Muscle layer of duodenum (tissue), 2 donors: Measurements from ENCODE around the gene VOPP1.

ENCODE experiments used
- H3K27ac ChIP-seq: one replicate; pipeline ENCODE4 v1.7.0; 2013; ENCODE audit warnings: mild to moderate bottlenecking, low read length
- H3K27me3 ChIP-seq: one replicate; pipeline ENCODE4 v1.7.0; 2013; ENCODE audit warnings: low read depth, mild to moderate bottlenecking, control low read depth, low read length
- H3K36me3 ChIP-seq, 2 donors: one replicate each; pipeline ENCODE4 v1.7.0; 2013; ENCODE audit warnings: low read length in 2 of 2, control low read depth in 1 of 2, mild to moderate bottlenecking in 1 of 2; ENCODE audit not compliant: insufficient read depth in 2 of 2, control insufficient read depth in 1 of 2
- H3K4me1 ChIP-seq, 2 donors: one replicate each; pipeline ENCODE4 v1.7.0; 2013; ENCODE audit warnings: low read length in 2 of 2, mild to moderate bottlenecking in 2 of 2, control low read depth in 1 of 2, moderate library complexity in 1 of 2; ENCODE audit not compliant: insufficient read depth in 2 of 2, control insufficient read depth in 1 of 2
- H3K4me3 ChIP-seq, 2 donors: one replicate each; pipeline ENCODE4 v1.7.0; 2013; ENCODE audit warnings: low read length in 2 of 2, low read depth in 1 of 2, mild to moderate bottlenecking in 1 of 2
- H3K9me3 ChIP-seq, 2 donors: one replicate each; pipeline ENCODE4 v1.7.0; 2013; ENCODE audit warnings: low read length in 2 of 2, control low read depth in 1 of 2, mild to moderate bottlenecking in 1 of 2; ENCODE audit not compliant: control insufficient read depth in 1 of 2
- donor health status: healthy.

Gene VOPP1

GRCh38 chr7:55565681-55566080 is 6.6 kb downstream of the VOPP1 start:
- Histone ChIP-seq H3K27me3 (no peaks in the 10 kb centered on the region), H3K4me1 (peaks cover 7% of the 10 kb centered on the region in 2 donors), H3K4me3 (no peak overlapping the region), H3K9me3 (no peaks in the 10 kb centered on the region), H3K27ac (no peak overlapping the region), H3K36me3 (no peaks in the 10 kb centered on the region)

GRCh38 chr7:55563596-55564325 is 8.5 kb downstream of the VOPP1 start:
- Histone ChIP-seq H3K9me3 (no peaks in the 10 kb centered on the region), H3K27ac (no peak overlapping the region), H3K36me3 (no peaks in the 10 kb centered on the region), H3K27me3 (no peaks in the 10 kb centered on the region), H3K4me3 (no peak overlapping the region), H3K4me1 (no peaks in the 10 kb centered on the region)

DNA sequence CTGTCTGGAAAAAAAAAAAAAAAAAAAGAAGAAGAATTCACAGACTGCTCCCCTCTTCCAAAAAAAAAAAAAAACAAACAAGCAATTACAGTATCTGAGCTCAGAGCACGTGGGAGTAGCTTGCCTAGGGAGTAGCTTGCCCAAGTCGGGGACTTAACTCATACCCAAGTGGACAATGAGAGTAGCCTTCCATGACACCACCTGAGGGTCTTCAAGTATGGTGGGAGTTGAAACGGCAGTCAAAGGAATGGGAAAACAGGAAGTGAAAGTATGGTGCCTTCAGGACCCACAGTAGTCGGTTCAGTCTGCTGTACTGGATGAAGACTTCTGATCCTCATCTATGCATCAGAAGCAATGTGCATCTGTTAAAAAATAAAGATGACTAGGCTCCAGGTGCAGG is 10.6 kb downstream of the VOPP1 start:
- Histone ChIP-seq H3K9me3 (no peaks in the 10 kb centered on the region), H3K4me3 (no peak overlapping the region), H3K27ac (no peak overlapping the region), H3K27me3 (no peaks in the 10 kb centered on the region), H3K36me3 (no peaks in the 10 kb centered on the region), H3K4me1 (no peaks in the 10 kb centered on the region)

DNA sequence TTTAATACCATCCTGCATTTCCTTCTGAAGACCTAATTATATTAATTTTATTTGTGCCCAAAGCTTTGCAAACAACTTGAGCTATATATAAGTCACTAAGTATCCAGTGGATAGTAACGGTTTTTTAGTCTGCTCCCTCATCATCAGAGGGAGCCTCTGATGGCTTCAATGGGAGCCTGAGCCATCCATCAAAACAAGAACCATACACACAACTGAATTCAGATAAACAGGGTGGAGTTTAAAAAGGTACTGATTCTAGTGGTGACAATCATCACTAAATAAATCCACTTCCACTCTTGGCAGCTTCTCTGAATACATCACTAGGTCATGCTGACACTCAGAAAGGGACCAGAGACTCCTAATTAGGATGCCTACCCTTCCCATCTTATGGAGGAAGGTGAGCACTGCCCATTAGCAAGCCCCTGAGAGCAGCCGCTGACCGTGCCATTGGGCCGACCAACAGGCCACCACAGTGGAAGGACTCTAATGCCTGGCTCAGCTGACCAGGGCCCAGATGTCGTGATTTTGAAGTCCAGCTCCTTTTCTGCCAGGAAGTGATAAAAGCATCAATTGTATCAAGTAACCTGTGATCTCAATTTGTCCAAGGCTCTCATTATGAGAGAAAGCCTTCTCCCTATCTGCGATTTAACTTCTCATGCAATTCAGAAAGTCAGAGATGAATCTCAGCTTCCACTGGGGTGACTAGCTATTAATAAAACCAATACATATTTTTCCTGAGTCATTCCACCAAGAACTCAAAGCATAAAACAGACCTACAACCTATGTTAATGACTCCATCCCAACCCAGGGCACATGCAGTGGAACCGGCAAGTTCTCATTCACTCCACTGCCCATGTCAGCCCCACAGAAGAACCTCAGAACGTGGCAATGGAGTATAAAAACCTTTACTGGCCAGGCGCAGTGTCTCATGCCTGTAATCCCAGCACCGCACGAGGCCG is 13.1 kb downstream of the VOPP1 start:
- no peaks in the 10 kb centered on the region for H3K9me3 ChIP-seq
- H3K4me3 ChIP-seq: no peak overlapping the region
- H3K27me3 ChIP-seq: no peaks in the 10 kb centered on the region
- peaks cover 3 to 4% of the 10 kb centered on the region in 2 donors for H3K4me1 ChIP-seq
- H3K36me3 ChIP-seq: no peaks in the 10 kb centered on the region
- H3K27ac ChIP-seq: no peak overlapping the region

DNA sequence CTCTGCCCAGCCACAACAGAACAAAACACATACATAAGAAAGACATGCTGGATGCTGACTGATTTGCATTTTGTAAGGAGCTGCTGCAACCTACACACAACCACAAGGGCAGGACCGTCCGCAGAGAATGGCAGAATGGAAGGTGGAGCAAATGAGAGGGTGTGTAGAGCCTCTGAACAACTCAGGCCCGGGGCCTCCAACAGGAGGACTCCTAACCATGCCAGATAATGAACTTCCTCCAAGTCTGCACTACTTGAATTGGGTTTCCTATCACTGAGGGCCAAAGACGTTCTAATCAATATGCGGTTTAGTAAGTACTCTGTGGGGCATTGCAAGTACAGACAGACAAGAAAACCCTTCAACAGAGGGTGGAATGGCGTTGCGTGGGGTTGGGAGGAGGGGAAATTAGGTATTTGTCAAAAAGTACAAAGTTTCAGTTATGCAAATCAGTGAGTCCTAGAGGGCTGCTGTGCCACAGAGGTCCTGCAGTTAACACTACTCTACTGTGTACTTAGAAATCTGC is 14.6 kb downstream of the VOPP1 start:
- Histone ChIP-seq H3K4me3 (no peak overlapping the region), H3K27me3 (no peaks in the 10 kb centered on the region), H3K36me3 (no peaks in the 10 kb centered on the region), H3K4me1 (peaks cover 15 to 16% of the 10 kb centered on the region in 2 donors), H3K27ac (no peak overlapping the region), H3K9me3 (no peaks in the 10 kb centered on the region)

GRCh38 chr7:55556492-55556891 is 15.8 kb downstream of the VOPP1 start:
- H3K4me1 ChIP-seq: peaks cover 16 to 22% of the 10 kb centered on the region in 2 donors

GRCh38 chr7:55556031-55556430 is 16.3 kb downstream of the VOPP1 start:
- Histone ChIP-seq H3K4me3 (no peak overlapping the region), H3K4me1 (peaks cover 16 to 22% of the 10 kb centered on the region in 2 donors), H3K9me3 (no peaks in the 10 kb centered on the region), H3K36me3 (no peaks in the 10 kb centered on the region), H3K27ac (no peak overlapping the region), H3K27me3 (no peaks in the 10 kb centered on the region)

More at GRCh38 chr7:55556492-55556891, 15.8 kb downstream of the VOPP1 start:
- Histone ChIP-seq H3K27ac (no peak overlapping the region), H3K36me3 (no peaks in the 10 kb centered on the region), H3K27me3 (no peaks in the 10 kb centered on the region), H3K9me3 (no peaks in the 10 kb centered on the region), H3K4me3 (no peak overlapping the region)

GRCh38 chr7:55555160-55555559 is 17.1 kb downstream of the VOPP1 start:
- Histone ChIP-seq H3K4me1 (peaks cover 16 to 27% of the 10 kb centered on the region in 2 donors), H3K36me3 (no peaks in the 10 kb centered on the region), H3K27ac (no peak overlapping the region), H3K27me3 (no peaks in the 10 kb centered on the region), H3K4me3 (no peak overlapping the region), H3K9me3 (no peaks in the 10 kb centered on the region)

DNA sequence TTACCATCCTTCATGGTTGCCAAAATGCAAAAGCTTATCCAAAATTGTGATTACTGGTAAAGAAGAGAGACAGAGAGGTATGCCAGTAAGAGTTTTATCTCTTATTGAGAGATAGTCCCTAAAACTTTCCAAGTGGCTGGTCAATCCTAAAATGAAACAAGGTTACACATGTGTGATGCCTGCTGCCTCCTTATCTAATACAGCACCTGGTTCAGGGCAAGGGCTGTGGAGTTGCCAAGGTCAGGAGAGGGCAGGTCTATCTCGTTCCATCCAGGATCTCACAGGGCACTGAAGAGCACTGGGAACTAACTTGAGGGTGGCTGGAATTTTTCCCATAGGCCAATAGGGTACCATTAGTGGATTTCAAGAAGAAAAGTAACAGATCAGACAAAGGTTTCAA is 18.3 kb downstream of the VOPP1 start:
- H3K4me3 ChIP-seq: no peak overlapping the region
- no peak overlapping the region for H3K27ac ChIP-seq
- no peaks in the 10 kb centered on the region for H3K36me3 ChIP-seq
- peaks cover 16 to 30% of the 10 kb centered on the region in 2 donors for H3K4me1 ChIP-seq
- no peaks in the 10 kb centered on the region for H3K9me3 ChIP-seq
- H3K27me3 ChIP-seq: no peaks in the 10 kb centered on the region

DNA sequence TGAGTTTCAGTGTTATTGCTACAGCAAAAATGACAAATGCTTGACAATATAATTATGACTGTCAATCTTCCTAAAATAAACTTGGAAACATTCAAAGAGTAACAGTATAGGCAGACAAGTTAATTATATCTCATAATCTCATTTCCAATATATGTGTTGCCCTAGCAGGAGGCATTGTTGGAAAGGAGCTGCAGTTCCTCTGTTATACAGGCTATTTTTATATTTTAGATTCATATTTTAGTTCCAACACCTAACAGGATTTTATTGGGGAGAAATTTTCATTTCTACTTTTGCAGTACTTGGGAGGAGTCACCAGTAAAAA is 19.3 kb downstream of the VOPP1 start:
- Histone ChIP-seq H3K4me3 (no peak overlapping the region), H3K9me3 (no peaks in the 10 kb centered on the region), H3K27ac (peak overlapping the region; percentile 25), H3K4me1 (peaks cover 16 to 30% of the 10 kb centered on the region in 2 donors), H3K36me3 (no peaks in the 10 kb centered on the region), H3K27me3 (no peaks in the 10 kb centered on the region)

- peak overlapping the region; percentile 25 for H3K27ac ChIP-seq
- no peaks in the 10 kb centered on the region for H3K27me3 ChIP-seq
- H3K4me1 ChIP-seq: peaks cover 20 to 30% of the 10 kb centered on the region in 2 donors
- H3K9me3 ChIP-seq: no peaks in the 10 kb centered on the region
- no peak overlapping the region for H3K4me3 ChIP-seq
- no peaks in the 10 kb centered on the region for H3K36me3 ChIP-seq
Observed at GRCh38 chr7:55552320-55553023, 19.8 kb downstream of the VOPP1 start.
